Body of pancreas (tissue), 4 donors: Measurements from ENCODE around the gene USP50. TPM values are rescaled to one million over a fixed set of nuclear protein-coding genes. Genes with fewer than 3 reads are reported as not detected.

Source experiments
- ATAC-seq: fragments of 150-250 bp; one replicate; pipeline ENCODE4 v1.9.1; 2016
- DNase-seq, 4 donors: peaks; one replicate each; pipeline ENCODE4 v3.0.0-alpha.2; 2019
- H3K27ac ChIP-seq, 4 donors: fragments of 200-600 bp; sonication (generic); 1 replicate in 3 of 4; 2 replicates in 1 of 4; pipeline versions ENCODE4 v1.5.1 to v1.6.1; 2016 to 2019; ENCODE audit warnings: mild to moderate bottlenecking in 1 of 4, mixed read lengths in 1 of 4, moderate library complexity in 1 of 4
- H3K27me3 ChIP-seq, 2 donors: fragments of 200-600 bp; sonication (generic); one replicate each; pipeline ENCODE4 v1.6.0; 2016; ENCODE audit warnings: mild to moderate bottlenecking in 1 of 2
- H3K36me3 ChIP-seq, 2 donors: fragments of 200-600 bp; sonication (generic); replicated peaks in 1 of 2; 2 replicates each; pipeline ENCODE4 v1.5.1; 2016; ENCODE audit warnings: low read depth in 2 of 2; ENCODE audit not compliant: insufficient read depth in 1 of 2
- H3K4me1 ChIP-seq: fragments of 200-600 bp; sonication (generic); one replicate; pipeline ENCODE4 v1.6.0; 2016
- H3K4me3 ChIP-seq, 2 donors: fragments of 200-600 bp; sonication (generic); 1 replicate in 1 of 2; 2 replicates in 1 of 2; pipeline ENCODE4 v1.5.1; 2016 to 2019
- H3K9me3 ChIP-seq, 3 donors: fragments of 200-600 bp; sonication (generic); 1 replicate in 2 of 3; 2 replicates in 1 of 3; pipeline ENCODE4 v1.5.1; 2016
- CTCF ChIP-seq, 7 experiments: fragments of 450-650 bp in 4 of 7; fragments of 200-600 bp in 3 of 7; sonication (generic) in 3 of 7; IDR thresholded peaks; one replicate each; pipeline ENCODE4 v1.5.1; 2016 to 2019; ENCODE audit warnings: antibody characterized with exemption in 7 of 7
- POLR2A ChIP-seq, 3 donors: fragments of 450-650 bp; IDR thresholded peaks; one replicate each; pipeline ENCODE4 v1.6.1; 2016; ENCODE audit warnings: antibody characterized with exemption in 3 of 3, mild to moderate bottlenecking in 2 of 3
- WGBS, 2 donors: methylation state at CpG; one replicate each; pipeline ENCODE4 v1.1.5; 2017; 5-methylcytosine and 5-hydroxymethylcytosine counted together
- intact Hi-C: fragments of 100-400 bp; cut with DNase I; formaldehyde crosslinking; loops from one replicate; pipeline ENCODE4 v1.15.1; 2023
- total RNA-seq, 2 donors: library from RNA; depleted of rRNA; stranded (reverse); fragments of >200 nt; gene quantifications; one replicate each; pipeline ENCODE4 v1.1.0, GENCODE V29; 2016

Gene USP50
- total RNA-seq, 2 donors from 2014 or later, result not detected

- no peak for ATAC-seq
- Histone ChIP-seq H3K9me3 (no peaks in the 10 kb centered on the region), H3K4me3 (no peak overlapping the region), H3K27ac (no peak overlapping the region), H3K27me3 (no peaks in the 10 kb centered on the region), H3K4me1 (no peaks in the 10 kb centered on the region), H3K36me3 (no peaks in the 10 kb centered on the region)
- 81 to 86% methylated on average over 2 of the region's 2 CpGs for WGBS, 2 donors
- no peak for TF ChIP-seq CTCF (IDR thresholded peaks at IDR 0.05)
- TF ChIP-seq POLR2A (IDR thresholded peaks at IDR 0.05), result no peak
- intact Hi-C loops, result no loop called here
- no peak for DNase-seq
These were observed 3.6 kb downstream of the USP50 start for GRCh38 chr15:50542887-50543210.

GRCh38 chr15:50531766-50532165 lies 14.7 kb downstream of the USP50 start:
- ATAC-seq, result no peak
- Histone ChIP-seq H3K27ac (no peak overlapping the region), H3K9me3 (no peaks in the 10 kb centered on the region), H3K4me1 (no peaks in the 10 kb centered on the region), H3K36me3 (no peaks in the 10 kb centered on the region), H3K4me3 (no peak overlapping the region), H3K27me3 (no peaks in the 10 kb centered on the region)
- no peak for DNase-seq
- intact Hi-C loops, result no loop called here
- WGBS, 2 donors, result 64 to 82% methylated on average over 4 of the region's 4 CpGs
- no peak for TF ChIP-seq CTCF (IDR thresholded peaks at IDR 0.05)
- TF ChIP-seq POLR2A (IDR thresholded peaks at IDR 0.05), result no peak

GRCh38 chr15:50531163-50531562 lies 15.3 kb downstream of the USP50 start:
- Histone ChIP-seq H3K36me3 (no peaks in the 10 kb centered on the region), H3K27me3 (no peaks in the 10 kb centered on the region), H3K27ac (no peak overlapping the region), H3K4me1 (no peaks in the 10 kb centered on the region), H3K4me3 (no peak overlapping the region), H3K9me3 (no peaks in the 10 kb centered on the region)
- intact Hi-C loops, result no loop called here
- TF ChIP-seq CTCF (IDR thresholded peaks at IDR 0.05) (no peak), POLR2A (IDR thresholded peaks at IDR 0.05) (no peak)
- ATAC-seq, result no peak
- WGBS, 2 donors, result 75 to 85% methylated on average over 4 of the region's 4 CpGs
- no peak for DNase-seq

- no peak for ATAC-seq
- H3K9me3 ChIP-seq, result no peaks in the 10 kb centered on the region
- no peak overlapping the region for H3K27ac ChIP-seq
- H3K4me3 ChIP-seq, result no peak overlapping the region
- H3K27me3 ChIP-seq, result no peaks in the 10 kb centered on the region
- DNase-seq, result no peak
- TF ChIP-seq POLR2A (IDR thresholded peaks at IDR 0.05) (no peak), CTCF (IDR thresholded peaks at IDR 0.05) (no peak)
- 67% methylated on average over 5 of the region's 5 CpGs for WGBS, 2 donors
- H3K4me1 ChIP-seq, result no peaks in the 10 kb centered on the region
- intact Hi-C loops, result no loop called here
- H3K36me3 ChIP-seq, result no peaks in the 10 kb centered on the region
These were observed 22.6 kb downstream of the USP50 start for GRCh38 chr15:50523851-50524251.

GRCh38 chr15:50519740-50520425 lies 26.6 kb downstream of the USP50 start:
- ATAC-seq, result no peak
- H3K4me3 ChIP-seq, result no peak overlapping the region
- H3K27me3 ChIP-seq, result no peaks in the 10 kb centered on the region
- no peak for TF ChIP-seq CTCF (IDR thresholded peaks at IDR 0.05)
- TF ChIP-seq POLR2A (IDR thresholded peaks at IDR 0.05), result no peak
- 70 to 89% methylated on average over 7 of the region's 7 CpGs for WGBS, 2 donors
- no peak for DNase-seq
- intact Hi-C loops, result no loop called here
- no peaks in the 10 kb centered on the region for H3K9me3 ChIP-seq
- no peaks in the 10 kb centered on the region for H3K4me1 ChIP-seq
- H3K36me3 ChIP-seq, result no peaks in the 10 kb centered on the region
- H3K27ac ChIP-seq, result no peak overlapping the region
